Adrenal gland (tissue), 5 donors: ENCODE data around the gene TMEM215.

ENCODE experiments used
- POLR2A ChIP-seq, 2 donors: fragments of 450-650 bp; IDR thresholded peaks; one replicate each; pipeline ENCODE4 v1.6.1; 2017; ENCODE audit warnings: antibody characterized with exemption in 2 of 2, mild to moderate bottlenecking in 2 of 2, moderate library complexity in 1 of 2
- TF ChIP-seq, protein P1 (sequence below), 6 experiments: fragments of 450-650 bp in 4 of 6; fragments of 200-600 bp in 2 of 6; sonication (generic) in 1 of 6; IDR thresholded peaks; 1 replicate in 5 of 6; 2 replicates in 1 of 6; pipeline versions ENCODE4 v1.5.1 to v1.8.0; 2016 to 2021; ENCODE audit warnings: antibody characterized with exemption in 6 of 6, mild to moderate bottlenecking in 2 of 6, moderate library complexity in 1 of 6
- donor health status: DM: no; HTN: no; CAD: no.

DNA sequence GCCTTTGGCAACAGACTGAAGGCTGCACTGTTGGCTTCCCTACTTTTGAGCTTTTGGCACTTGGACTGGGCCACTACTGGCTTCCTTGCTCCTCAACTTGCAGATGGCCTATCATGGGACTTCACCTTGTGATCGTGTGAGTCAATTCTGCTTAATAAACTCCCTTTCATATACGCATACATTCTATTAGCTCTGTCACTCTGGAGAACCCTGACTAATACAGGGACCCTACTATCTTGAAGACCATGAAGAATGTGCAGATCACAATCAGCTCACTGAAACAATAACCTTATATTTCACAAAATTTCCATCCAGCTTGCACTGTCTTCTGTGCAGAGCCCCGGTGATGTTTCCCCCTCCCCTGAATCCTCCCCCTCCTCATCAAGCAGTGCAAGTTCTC, 39.8 kb downstream of the TMEM215 start:
- TF ChIP-seq, protein P1, sequence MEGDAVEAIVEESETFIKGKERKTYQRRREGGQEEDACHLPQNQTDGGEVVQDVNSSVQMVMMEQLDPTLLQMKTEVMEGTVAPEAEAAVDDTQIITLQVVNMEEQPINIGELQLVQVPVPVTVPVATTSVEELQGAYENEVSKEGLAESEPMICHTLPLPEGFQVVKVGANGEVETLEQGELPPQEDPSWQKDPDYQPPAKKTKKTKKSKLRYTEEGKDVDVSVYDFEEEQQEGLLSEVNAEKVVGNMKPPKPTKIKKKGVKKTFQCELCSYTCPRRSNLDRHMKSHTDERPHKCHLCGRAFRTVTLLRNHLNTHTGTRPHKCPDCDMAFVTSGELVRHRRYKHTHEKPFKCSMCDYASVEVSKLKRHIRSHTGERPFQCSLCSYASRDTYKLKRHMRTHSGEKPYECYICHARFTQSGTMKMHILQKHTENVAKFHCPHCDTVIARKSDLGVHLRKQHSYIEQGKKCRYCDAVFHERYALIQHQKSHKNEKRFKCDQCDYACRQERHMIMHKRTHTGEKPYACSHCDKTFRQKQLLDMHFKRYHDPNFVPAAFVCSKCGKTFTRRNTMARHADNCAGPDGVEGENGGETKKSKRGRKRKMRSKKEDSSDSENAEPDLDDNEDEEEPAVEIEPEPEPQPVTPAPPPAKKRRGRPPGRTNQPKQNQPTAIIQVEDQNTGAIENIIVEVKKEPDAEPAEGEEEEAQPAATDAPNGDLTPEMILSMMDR (IDR thresholded peaks at IDR 0.05), result no peak
- TF ChIP-seq POLR2A (IDR thresholded peaks at IDR 0.05), result no peak
